Measurements from ENCODE around the gene CLEC7A. TPM values are rescaled to one million over a fixed set of nuclear protein-coding genes. Genes with fewer than 3 reads are reported as not detected.

Gene CLEC7A
- polyA plus RNA-seq, 3 donors: 235 to 809 (median 304) TPM

DNA sequence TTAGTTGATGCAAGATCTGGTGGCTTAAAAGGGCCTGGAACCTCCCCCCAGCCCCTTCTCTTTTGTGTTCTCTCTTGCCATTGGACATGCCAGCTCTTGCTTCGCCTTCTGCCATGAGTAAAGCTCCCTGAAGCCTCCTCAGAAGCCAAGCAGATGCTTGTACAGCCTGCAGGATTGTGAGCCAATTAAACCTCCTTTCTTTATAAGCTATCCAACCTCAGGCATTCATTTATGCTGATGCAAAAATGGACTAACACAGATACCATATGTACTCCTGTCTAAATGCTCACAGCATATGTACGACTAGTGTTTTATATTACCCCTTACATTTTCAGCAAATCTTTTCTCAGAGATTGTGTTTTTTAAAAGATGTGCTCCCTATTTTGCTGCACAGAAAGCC is 57.9 kb downstream of the CLEC7A start:
- intact Hi-C loops (cut with micrococcal nuclease): loop anchor here in 1 of 2 donors (5.0 kb wide), 1 partner anchor 55 kb away; no protein-coding TSS in a partner anchor
- no peak overlapping the region for H3K9ac ChIP-seq (ENCODE audit: insufficient read depth, low read length, poor library complexity, severe bottlenecking)
- Mint-ChIP-seq H3K4me1 (peaks cover 35% of the 10 kb centered on the region), H3K9me3 (peaks cover 0 to 6% (median 0%) of the 10 kb centered on the region in 7 donors), H3K36me3 (peaks cover 18 to 24% of the 10 kb centered on the region in 2 donors), H3K27me3 (ENCODE audit: low read depth in 3 of 3) (peaks cover 0 to 2% (median 0%) of the 10 kb centered on the region in 3 donors), H3K4me3 (no peak overlapping the region), H3K27ac (no peak overlapping the region)
- WGBS (ENCODE audit: insufficient coverage): 100% methylated on average over 1 of the region's 2 CpGs
- no peaks in the 10 kb centered on the region for H3K27me3 ChIP-seq (ENCODE audit: control insufficient read depth in 2 of 2, insufficient read depth in 2 of 2, low read length in 2 of 2)
- no peak overlapping the region for H2AFZ ChIP-seq (ENCODE audit: insufficient read depth, low read depth, low read length, poor library complexity, severe bottlenecking)
- no peaks in the 10 kb centered on the region for H3K79me2 ChIP-seq (ENCODE audit: insufficient read depth, low read length)
- no peaks in the 10 kb centered on the region for H3K9me3 ChIP-seq (replicated peaks in 1 of 2; ENCODE audit: control insufficient read depth in 1 of 2, insufficient read depth in 1 of 2, low read length in 2 of 2)
- no peak overlapping the region for H3K27ac ChIP-seq (ENCODE audit: low read depth in 1 of 2, low read length in 2 of 2)
- TF ChIP-seq, protein P1, sequence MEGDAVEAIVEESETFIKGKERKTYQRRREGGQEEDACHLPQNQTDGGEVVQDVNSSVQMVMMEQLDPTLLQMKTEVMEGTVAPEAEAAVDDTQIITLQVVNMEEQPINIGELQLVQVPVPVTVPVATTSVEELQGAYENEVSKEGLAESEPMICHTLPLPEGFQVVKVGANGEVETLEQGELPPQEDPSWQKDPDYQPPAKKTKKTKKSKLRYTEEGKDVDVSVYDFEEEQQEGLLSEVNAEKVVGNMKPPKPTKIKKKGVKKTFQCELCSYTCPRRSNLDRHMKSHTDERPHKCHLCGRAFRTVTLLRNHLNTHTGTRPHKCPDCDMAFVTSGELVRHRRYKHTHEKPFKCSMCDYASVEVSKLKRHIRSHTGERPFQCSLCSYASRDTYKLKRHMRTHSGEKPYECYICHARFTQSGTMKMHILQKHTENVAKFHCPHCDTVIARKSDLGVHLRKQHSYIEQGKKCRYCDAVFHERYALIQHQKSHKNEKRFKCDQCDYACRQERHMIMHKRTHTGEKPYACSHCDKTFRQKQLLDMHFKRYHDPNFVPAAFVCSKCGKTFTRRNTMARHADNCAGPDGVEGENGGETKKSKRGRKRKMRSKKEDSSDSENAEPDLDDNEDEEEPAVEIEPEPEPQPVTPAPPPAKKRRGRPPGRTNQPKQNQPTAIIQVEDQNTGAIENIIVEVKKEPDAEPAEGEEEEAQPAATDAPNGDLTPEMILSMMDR (IDR thresholded peaks at IDR 0.05): no peak
- no peak for DNase-seq
- peaks cover 31 to 35% of the 10 kb centered on the region in 2 donors for H3K4me1 ChIP-seq (ENCODE audit: control insufficient read depth in 1 of 2, insufficient read depth in 2 of 2, low read length in 2 of 2)
- no peaks in the 10 kb centered on the region for H3K36me3 ChIP-seq (replicated peaks in 1 of 2; ENCODE audit: control insufficient read depth in 1 of 2, insufficient read depth in 2 of 2, low read length in 2 of 2)
- H4K20me1 ChIP-seq (ENCODE audit: insufficient read depth, low read length): no peaks in the 10 kb centered on the region
- no peak overlapping the region for H3K4me3 ChIP-seq (replicated peaks in 1 of 3; ENCODE audit: low read depth in 2 of 3, low read length in 3 of 3)
- no peak overlapping the region for H3K4me2 ChIP-seq (replicated peaks; ENCODE audit: extremely low read depth, low read length, poor library complexity, severe bottlenecking)

DNA sequence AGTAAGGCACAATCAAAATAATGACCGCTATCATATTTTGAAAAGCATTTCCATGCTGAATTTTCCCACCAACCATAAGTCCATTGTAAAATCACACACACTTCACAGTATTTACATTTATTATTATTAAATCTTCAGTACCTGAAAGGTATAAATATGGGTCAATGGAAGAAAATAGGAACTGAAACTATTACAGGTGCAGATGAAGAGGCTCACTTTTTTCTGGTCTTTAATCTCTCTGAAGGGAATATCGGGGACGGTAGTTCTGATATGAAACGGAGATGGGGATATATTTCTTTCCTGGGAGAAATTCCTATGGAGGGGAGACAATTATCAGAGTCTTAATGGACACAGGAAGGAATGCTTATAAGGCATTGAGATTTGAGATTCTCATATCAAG is 59.6 kb downstream of the CLEC7A start:
- Mint-ChIP-seq H3K27ac (peak overlapping the region in 6 of 7 donors; percentile 96 to 99 (median 97)), H3K27me3 (ENCODE audit: low read depth in 3 of 3) (peaks cover 0 to 2% (median 0%) of the 10 kb centered on the region in 3 donors), H3K4me1 (peaks cover 46% of the 10 kb centered on the region), H3K36me3 (peaks cover 18 to 26% of the 10 kb centered on the region in 2 donors), H3K9me3 (peaks cover 0 to 6% (median 0%) of the 10 kb centered on the region in 7 donors), H3K4me3 (no peak overlapping the region)
- no peak overlapping the region for H3K4me3 ChIP-seq (replicated peaks in 1 of 3; ENCODE audit: low read depth in 2 of 3, low read length in 3 of 3)
- H2AFZ ChIP-seq (ENCODE audit: insufficient read depth, low read depth, low read length, poor library complexity, severe bottlenecking): no peak overlapping the region
- 100% methylated on average over 1 of the region's 4 CpGs for WGBS (ENCODE audit: insufficient coverage)
- no peaks in the 10 kb centered on the region for H3K27me3 ChIP-seq (ENCODE audit: control insufficient read depth in 2 of 2, insufficient read depth in 2 of 2, low read length in 2 of 2)
- H3K9me3 ChIP-seq (replicated peaks in 1 of 2; ENCODE audit: control insufficient read depth in 1 of 2, insufficient read depth in 1 of 2, low read length in 2 of 2): no peaks in the 10 kb centered on the region
- no peak overlapping the region for H3K4me2 ChIP-seq (replicated peaks; ENCODE audit: extremely low read depth, low read length, poor library complexity, severe bottlenecking)
- no peak overlapping the region for H3K9ac ChIP-seq (ENCODE audit: insufficient read depth, low read length, poor library complexity, severe bottlenecking)
- no peaks in the 10 kb centered on the region for H3K36me3 ChIP-seq (replicated peaks in 1 of 2; ENCODE audit: control insufficient read depth in 1 of 2, insufficient read depth in 2 of 2, low read length in 2 of 2)
- peak overlapping the region in 1 of 2 donors; percentile 95 for H3K27ac ChIP-seq (ENCODE audit: low read depth in 1 of 2, low read length in 2 of 2)
- intact Hi-C loops (cut with micrococcal nuclease): loop anchor here in 1 of 2 donors (5.0 kb wide), 1 partner anchor 57 kb away; no protein-coding TSS in a partner anchor
- no peak for DNase-seq
- no peaks in the 10 kb centered on the region for H3K79me2 ChIP-seq (ENCODE audit: insufficient read depth, low read length)
- no peaks in the 10 kb centered on the region for H4K20me1 ChIP-seq (ENCODE audit: insufficient read depth, low read length)
- H3K4me1 ChIP-seq (ENCODE audit: control insufficient read depth in 1 of 2, insufficient read depth in 2 of 2, low read length in 2 of 2): peaks cover 37 to 39% of the 10 kb centered on the region in 2 donors
- TF ChIP-seq, protein P1 (IDR thresholded peaks at IDR 0.05): no peak
